OCI-LY1 (cell line): ENCODE results near the gene MYH16.

Experiments
- EZH2 ChIP-seq: fragments of 200-600 bp; sonication (generic), shearing (Covaris generic); IDR thresholded peaks from 2 replicates; pipeline ENCODE4 v1.8.0; 2017; ENCODE audit warnings: borderline replicate concordance, mixed run types, mild to moderate bottlenecking, antibody characterized with exemption, low read length, moderate library complexity, mixed read lengths
- TF ChIP-seq, protein P1 (sequence below): fragments of 200-600 bp; sonication (generic), shearing (Covaris generic); IDR thresholded peaks from 2 replicates; pipeline ENCODE4 v1.5.1; 2017; ENCODE audit warnings: mild to moderate bottlenecking, antibody characterized with exemption, low read length, moderate library complexity, mixed read lengths

GRCh38 chr7:99359465-99360154 is 87.0 kb downstream of the MYH16 start:
- TF ChIP-seq, protein P1, sequence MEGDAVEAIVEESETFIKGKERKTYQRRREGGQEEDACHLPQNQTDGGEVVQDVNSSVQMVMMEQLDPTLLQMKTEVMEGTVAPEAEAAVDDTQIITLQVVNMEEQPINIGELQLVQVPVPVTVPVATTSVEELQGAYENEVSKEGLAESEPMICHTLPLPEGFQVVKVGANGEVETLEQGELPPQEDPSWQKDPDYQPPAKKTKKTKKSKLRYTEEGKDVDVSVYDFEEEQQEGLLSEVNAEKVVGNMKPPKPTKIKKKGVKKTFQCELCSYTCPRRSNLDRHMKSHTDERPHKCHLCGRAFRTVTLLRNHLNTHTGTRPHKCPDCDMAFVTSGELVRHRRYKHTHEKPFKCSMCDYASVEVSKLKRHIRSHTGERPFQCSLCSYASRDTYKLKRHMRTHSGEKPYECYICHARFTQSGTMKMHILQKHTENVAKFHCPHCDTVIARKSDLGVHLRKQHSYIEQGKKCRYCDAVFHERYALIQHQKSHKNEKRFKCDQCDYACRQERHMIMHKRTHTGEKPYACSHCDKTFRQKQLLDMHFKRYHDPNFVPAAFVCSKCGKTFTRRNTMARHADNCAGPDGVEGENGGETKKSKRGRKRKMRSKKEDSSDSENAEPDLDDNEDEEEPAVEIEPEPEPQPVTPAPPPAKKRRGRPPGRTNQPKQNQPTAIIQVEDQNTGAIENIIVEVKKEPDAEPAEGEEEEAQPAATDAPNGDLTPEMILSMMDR, result no peak
- no peak for TF ChIP-seq EZH2
